NCI-H1105 (cell line): Measurements from ENCODE around the gene NLGN1.
"Not testable (repeated sequence)": the region's sequence is repeated elsewhere in the genome, so short reads cannot be mapped to it uniquely, and the experiment has no call there.

Experiments used
- DNase-seq: peaks from one replicate; lab custom pipeline; 2025; lab: John Stamatoyannopoulos, UW

Gene NLGN1

DNA sequence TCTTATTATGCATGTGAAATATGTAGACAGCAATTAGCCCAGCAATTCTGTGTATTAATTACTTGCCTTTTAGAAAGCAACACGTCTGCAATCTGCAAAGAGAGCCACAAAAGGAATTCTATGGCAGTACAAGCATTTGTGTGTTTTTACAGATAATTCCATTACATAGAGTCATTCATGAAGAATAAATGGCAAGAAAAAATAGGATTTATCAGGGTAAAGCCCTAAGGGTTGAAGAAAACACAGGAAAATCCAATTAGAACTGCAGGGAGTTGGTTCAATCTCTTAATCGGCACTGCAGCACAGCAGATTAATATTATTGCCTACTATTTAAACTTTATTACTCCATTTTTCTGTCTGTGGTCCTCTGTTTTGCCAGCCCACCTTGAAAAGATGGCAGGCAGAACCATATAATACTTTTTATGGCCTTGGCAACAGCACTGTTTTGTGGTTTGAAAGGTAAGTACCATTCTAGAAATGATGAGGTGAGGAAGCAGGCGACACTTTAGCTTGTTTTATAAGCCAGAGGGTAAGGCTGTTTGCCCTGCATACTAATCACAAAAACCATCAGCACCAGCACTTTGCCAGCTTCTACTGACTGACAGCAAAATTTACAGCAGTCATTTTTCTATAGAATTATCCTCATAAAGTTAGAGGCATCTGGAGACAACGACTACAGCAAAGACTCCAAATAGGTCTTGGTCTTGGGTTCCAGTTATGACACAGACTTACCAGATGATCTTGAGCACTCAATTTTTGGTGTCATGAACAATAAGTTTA is 823.4 kb downstream of the NLGN1 start:
- no peak for DNase-seq

GRCh38 chr3:174223042-174223441 is 825.5 kb downstream of the NLGN1 start:
- DNase-seq, result no peak

DNA sequence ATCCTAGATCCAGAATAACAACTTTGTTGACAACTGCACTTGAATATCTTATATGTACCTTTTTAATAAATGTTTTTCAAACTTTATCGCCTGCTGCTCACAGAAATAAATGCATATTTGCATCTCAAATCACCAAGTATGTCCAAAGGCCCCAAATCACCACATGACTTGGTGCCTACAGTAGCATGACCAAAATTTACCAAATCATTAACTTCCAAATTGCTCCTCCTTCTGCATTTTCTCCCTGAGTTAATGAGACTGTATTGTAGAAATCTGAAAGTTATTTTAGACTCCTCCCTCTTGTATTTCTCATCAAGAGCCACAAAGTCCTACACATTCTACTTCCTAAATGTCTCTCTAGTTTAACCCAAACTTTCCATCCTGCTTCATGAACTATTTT is 826.1 kb downstream of the NLGN1 start:
- DNase-seq, result no peak

- no peak for DNase-seq
Measured at GRCh38 chr3:174229916-174230315, 832.4 kb downstream of the NLGN1 start.

DNA sequence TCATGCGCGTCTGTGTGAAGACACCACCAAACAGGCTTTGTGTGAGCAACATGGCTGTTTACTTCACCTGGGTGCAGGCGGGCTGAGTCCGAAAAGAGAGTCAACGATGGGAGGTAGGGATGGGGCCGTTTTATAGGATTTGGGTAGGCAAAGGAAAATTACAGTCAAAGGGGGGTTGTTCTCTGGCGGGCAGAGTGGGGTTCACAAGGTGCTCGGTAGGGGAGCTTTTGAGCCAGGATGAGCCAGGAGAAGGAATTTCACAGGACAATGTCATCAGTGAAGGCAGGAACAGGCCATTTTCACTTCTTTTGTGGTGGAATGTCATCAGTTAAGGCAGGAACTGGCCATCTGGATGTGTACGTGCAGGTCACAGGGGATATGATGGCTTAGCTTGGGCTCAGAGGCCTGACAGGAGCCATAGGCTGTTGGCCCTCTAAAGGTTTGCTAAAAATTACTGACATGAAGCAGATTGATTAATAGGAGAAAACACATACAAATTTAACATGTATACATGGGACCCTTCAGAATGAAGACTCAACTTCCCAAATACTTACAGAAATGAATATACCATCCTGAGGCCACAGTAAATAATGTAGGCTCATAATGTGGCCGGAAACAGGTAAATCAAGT is 834.6 kb downstream of the NLGN1 start:
- not testable (repeated sequence) for DNase-seq

DNA sequence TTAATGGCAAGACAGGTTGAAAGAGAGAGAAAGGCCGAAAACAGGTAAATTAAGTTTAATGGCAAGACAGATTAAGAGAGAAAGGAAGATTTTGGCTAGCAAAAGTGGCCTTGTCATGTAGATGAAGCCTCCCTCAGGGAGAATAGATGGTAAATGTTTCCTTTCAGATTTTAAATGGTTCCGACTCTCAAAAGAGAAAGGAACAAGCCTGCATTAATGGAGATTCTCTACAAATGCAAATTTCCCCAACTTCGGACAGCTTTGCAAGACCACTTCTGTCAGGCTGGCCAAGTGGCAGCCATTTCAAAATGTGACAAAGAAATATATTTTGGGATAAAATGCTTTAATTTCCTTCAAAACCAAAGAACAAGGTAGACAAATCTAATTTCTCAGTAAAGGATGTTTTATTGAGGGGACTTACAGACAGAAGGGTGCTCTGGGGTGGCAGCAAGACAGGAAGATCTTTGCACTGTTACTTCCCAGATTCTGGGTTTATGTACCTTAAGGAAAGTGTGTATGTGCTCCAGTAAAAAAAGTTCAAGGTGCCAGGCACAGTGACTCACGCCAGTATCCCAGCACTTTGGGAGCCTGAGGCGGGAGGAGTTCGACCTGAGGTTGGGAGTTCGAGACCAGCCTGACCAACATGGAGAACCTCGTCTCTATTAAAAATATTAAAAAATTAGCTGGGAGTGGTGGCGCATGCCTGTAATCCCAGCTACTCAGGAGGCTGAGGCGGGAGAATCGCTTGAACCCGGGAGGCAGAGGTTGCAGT is 835.3 kb downstream of the NLGN1 start:
- DNase-seq, result no peak

DNA sequence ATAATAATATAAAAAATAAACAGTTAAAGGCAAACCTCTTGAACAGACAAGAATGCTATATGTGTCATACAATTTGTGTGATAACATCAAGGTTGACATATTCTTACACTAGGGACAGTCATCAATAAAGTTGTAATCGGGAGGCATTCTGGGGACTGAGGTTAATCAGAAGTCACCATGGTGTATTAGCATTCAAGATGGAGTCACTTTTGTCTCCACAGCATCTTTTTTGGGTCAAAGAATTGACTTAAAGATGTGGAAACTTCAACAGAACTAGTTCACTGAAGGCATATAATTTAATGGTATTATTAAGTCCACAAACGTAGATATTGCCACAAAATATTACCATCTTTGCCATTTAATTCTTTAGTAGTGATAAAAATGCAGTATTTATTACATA is 836.0 kb downstream of the NLGN1 start:
- no peak for DNase-seq

GRCh38 chr3:174242311-174243041 is 844.9 kb downstream of the NLGN1 start:
- DNase-seq, result no peak

DNA sequence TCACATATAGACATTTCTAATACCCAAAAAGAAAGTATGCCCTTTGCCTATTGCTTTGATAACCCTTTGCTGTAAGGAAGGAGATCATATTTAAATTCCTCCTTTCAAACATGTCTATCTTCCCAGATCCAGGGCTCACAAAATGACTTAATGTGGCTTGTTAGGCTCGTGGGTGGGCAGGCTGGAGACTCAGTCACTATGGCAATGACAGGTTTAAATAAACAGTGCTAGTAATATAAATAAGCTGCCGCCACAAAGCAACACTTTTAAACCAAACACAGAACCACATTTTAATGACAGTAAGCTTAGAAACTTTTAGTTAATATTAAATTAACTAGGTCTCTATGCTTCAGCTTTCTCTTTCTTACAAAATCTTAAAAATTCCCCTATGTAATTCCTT is 845.6 kb downstream of the NLGN1 start:
- no peak for DNase-seq

GRCh38 chr3:174247687-174248152 is 850.2 kb downstream of the NLGN1 start:
- DNase-seq, result no peak

- no peak for DNase-seq
Measured at GRCh38 chr3:174251681-174252080, 854.1 kb downstream of the NLGN1 start.

DNA sequence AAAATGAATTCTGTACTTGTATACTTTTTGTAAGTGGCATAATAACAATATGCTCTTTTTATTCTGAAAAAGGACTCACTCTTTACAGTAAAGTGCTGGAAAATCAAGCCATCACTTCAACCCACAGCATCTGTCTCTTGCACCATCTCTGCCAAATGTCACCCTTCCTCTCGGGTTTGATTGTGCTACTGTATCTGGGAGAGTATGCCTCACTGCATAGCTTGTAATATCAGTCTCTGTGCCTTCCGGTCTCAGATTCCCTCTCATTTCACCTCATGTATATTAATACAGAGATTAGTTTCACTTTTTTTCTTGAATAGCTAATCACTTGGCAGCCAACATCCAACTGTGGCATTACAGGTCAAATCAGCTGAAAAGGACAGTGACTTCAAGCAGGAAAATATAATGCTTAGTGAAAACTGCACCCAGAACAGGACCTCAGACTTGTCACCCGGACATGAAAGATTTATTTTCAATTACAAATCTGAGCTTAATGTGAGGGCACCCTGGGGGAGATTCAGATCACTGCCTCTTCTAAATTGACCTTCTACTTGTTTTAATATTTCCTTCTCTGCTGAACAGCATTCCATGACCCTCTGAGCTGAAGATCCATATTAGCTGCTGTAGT is 855.8 kb downstream of the NLGN1 start:
- no peak for DNase-seq

DNA sequence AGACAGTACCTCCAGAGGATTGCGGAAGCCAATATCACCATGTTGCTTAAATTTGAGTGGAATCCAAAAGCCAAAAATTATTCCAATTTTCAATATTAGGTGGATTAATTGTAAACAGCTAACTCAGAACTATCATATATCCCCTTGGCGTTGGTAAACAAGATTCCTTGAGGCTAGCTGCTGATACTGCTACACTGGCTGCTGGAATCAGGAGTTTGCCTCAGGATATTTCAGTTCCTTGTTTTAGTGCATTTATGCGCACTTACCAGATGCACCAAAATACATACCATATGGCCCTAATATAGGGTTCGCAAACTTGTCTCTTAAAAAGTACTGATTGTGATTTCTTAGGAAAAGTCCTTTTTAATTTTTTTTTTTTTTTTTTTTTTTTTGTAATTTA is 856.4 kb downstream of the NLGN1 start:
- DNase-seq, result no peak

DNA sequence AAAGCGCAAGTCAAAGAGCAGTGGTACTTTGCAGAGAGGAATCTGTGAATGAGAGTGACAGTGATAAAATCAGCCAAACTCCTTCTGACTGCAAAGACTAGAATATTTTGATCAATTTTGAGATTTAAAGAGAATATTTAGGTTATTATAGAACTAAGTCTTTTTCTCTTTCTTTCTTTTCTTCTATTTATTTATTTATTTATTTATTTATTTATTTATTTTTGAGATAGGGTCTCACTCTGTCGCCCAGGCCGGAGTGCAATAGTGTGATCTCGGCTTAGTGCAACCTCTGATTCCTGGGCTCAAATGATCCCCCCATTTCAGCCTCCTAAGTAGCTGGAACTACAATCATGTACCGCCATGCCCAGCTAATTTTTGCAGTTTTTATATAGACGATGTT is 857.9 kb downstream of the NLGN1 start:
- no peak for DNase-seq

DNA sequence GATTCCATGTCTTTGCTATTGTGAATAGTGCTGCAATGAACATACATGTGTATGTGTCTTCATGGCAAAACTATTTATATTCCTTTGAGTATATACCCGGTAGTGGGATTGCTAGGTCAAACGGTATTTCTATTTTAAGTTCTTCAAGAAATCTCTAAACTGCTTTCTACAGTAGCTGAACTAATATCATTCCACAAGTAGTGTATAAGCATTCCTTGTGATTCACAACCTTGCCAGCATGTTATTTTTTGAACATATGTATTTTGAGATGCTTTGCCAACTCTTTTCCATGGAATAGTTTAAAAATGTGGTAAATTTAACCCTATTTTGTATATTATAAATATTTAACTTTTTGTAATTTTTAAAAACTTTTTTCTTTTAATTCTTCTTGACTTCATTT is 868.9 kb downstream of the NLGN1 start:
- no peak for DNase-seq

DNA sequence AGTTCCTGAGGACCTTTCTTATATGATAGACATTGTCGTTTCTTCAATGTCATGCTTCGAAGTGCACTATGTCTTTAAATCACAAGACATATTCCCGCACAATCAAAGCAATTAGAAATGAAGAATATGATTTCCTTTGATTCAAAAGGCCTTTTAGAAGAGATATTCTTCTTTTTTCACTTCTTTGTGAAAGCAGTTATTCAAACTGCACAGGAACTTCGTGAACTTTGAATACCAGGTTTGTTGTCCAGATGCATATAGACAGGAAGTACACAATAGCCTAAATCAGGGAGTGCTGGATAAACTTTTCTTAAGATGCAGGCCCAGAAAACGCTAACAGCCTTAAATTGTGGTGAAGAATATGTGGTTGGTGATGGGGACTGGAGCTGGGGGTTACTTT is 870.5 kb downstream of the NLGN1 start:
- DNase-seq, result no peak

DNA sequence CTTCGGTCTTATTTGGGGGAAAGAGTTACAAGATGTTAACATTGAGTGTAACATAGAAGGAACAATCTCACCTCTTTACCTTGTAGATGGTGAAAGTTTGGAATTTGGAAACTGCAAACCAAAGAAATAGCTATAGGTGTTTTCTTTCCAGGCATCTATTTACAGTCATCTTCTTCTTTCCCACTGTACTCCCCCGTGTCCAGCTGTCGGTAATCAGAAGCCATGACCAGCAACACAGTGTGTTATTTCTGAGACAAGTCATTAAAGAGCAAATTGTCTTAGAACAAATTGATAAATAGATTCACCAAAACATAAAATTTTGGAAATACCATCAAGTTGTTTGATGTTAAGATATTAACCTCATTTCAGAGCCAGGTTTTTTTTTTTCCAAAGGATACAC is 871.0 kb downstream of the NLGN1 start:
- DNase-seq, result no peak

DNA sequence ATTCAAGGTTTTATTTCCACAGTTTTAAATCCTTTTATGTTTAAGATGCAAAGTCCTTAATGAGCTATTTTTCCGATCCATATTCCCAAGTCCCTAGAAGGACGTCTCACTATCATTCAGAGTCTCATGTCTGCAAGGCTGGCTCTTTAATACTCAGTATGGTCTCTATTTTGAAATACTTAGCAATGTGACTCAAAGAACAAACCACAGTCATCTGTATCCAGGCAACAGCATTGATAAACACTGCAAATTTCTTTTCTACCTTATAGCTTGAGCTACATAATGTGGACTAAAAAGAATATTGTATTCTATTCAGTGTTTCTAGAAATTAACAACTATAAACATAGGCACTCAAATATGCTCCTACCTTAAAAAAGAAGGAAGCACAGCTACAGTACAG is 873.3 kb downstream of the NLGN1 start:
- no peak for DNase-seq

GRCh38 chr3:174275336-174275735 is 877.8 kb downstream of the NLGN1 start:
- DNase-seq, result no peak

- DNase-seq, result no peak
Measured at GRCh38 chr3:174276826-174277225, 879.3 kb downstream of the NLGN1 start.

- no peak for DNase-seq
Measured at GRCh38 chr3:174278094-174278493, 880.5 kb downstream of the NLGN1 start.

DNA sequence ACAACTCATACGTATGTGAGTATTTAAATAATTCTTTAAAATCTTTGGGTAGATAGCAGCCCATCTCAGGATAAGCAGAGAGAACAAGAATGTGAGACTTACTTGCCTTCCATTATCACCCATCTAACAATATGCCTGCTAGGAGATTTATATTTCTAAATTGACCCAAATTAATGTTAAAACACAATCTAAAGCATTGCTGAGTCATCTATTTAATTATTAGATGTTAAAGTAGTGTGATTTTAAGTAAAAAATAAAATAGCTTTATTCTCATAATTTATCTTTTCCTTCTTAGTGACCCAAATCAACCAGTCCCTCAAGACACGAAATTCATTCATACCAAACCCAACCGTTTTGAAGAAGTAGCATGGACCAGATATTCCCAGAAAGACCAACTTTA is 882.6 kb downstream of the NLGN1 start:
- no peak for DNase-seq
